PC-3 (cell line): ENCODE results near the gene FADD. TPM values are rescaled to one million over a fixed set of nuclear protein-coding genes. Genes with fewer than 3 reads are reported as not detected.

Experiments
- ATAC-seq: fragments of 200-7000 bp; cut with Tn5 transposase; 2 replicates; pipeline ENCODE4 v1.9.1; 2020; ENCODE audit warnings: mild to moderate bottlenecking, moderate library complexity
- BruUV-seq: library from RNA; stranded (reverse); fragments of 400-500 nt; replicated peaks from 2 replicates; lab custom pipeline; 2021; lab: Mats Ljungman, UMichigan
- CTCF ChIA-PET: fragments of 300-600 bp; sonication (Branson Sonifier 250); formaldehyde crosslinking; loops from one replicate; lab custom pipeline; 2022; ENCODE audit warnings: antibody characterized with exemption; lab: Charles Lee
- POLR2A ChIA-PET: fragments of 300-600 bp; sonication (Branson Sonifier 250); formaldehyde crosslinking; loops from one replicate; lab custom pipeline; 2022; ENCODE audit warnings: antibody characterized with exemption; ENCODE audit not compliant: unreplicated experiment; lab: Charles Lee
- DNase-seq: peaks from one replicate; pipeline ENCODE4 v3.0.0-alpha.2; 2015
- H2AFZ ChIP-seq: fragments of 300-600 bp; sonication (generic); 2 replicates; pipeline ENCODE4 v1.6.0; 2016; ENCODE audit warnings: antibody characterized with exemption, low read length
- H3F3A ChIP-seq: fragments of 300-600 bp; sonication (generic); one replicate; pipeline ENCODE4 v1.6.0; 2017; ENCODE audit warnings: antibody characterized with exemption, low read length, control low read depth, mild to moderate bottlenecking; ENCODE audit not compliant: unreplicated experiment
- H3K27ac ChIP-seq: fragments of 300-600 bp; sonication (generic); 2 replicates; pipeline ENCODE4 v1.5.1; 2016; ENCODE audit warnings: mild to moderate bottlenecking, low read length
- H3K27me3 ChIP-seq: fragments of 300-600 bp; sonication (generic); 2 replicates; pipeline ENCODE4 v1.6.1; 2016; ENCODE audit warnings: low read length, mixed read lengths
- H3K36me3 ChIP-seq: fragments of 300-600 bp; sonication (generic); 2 replicates; pipeline ENCODE4 v1.6.1; 2016; ENCODE audit warnings: low read depth, mixed run types, low read length, mixed read lengths
- H3K4me1 ChIP-seq: fragments of 300-600 bp; sonication (generic); 2 replicates; pipeline ENCODE4 v1.5.1; 2016; ENCODE audit warnings: low read length; ENCODE audit not compliant: insufficient read depth
- H3K4me2 ChIP-seq: fragments of 300-600 bp; sonication (generic); 2 replicates; pipeline ENCODE4 v1.6.0; 2016; ENCODE audit warnings: low read length
- H3K4me3 ChIP-seq: fragments of 300-600 bp; sonication (generic); 2 replicates; pipeline ENCODE4 v1.5.1; 2016; ENCODE audit warnings: mild to moderate bottlenecking, low read length, mixed read lengths
- H3K79me2 ChIP-seq: fragments of 300-600 bp; sonication (generic); 2 replicates; pipeline ENCODE4 v1.6.1; 2017; ENCODE audit warnings: low read length, mixed read lengths
- H3K9ac ChIP-seq: fragments of 300-600 bp; sonication (generic); 2 replicates; pipeline ENCODE4 v1.6.0; 2016; ENCODE audit warnings: mild to moderate bottlenecking, low read length
- H3K9me2 ChIP-seq: fragments of 300-600 bp; sonication (generic); replicated peaks from 2 replicates; pipeline ENCODE4 v1.6.1; 2016; ENCODE audit warnings: mixed run types, low read length, mixed read lengths
- H3K9me3 ChIP-seq: fragments of 300-600 bp; sonication (generic); 2 replicates; pipeline ENCODE4 v1.6.1; 2016; ENCODE audit warnings: low read length, mixed read lengths
- H4K20me1 ChIP-seq: fragments of 300-600 bp; sonication (generic); 2 replicates; pipeline ENCODE4 v1.6.1; 2016; ENCODE audit warnings: low read length, mixed read lengths
- EZH2 ChIP-seq: fragments of 300-600 bp; sonication (generic); IDR thresholded peaks from one replicate; pipeline ENCODE4 v1.6.1; 2017; ENCODE audit warnings: antibody characterized with exemption, mild to moderate bottlenecking, low read length; ENCODE audit not compliant: unreplicated experiment
- EZH2phosphoT487 ChIP-seq: fragments of 300-600 bp; sonication (generic); IDR thresholded peaks from 2 replicates; pipeline ENCODE4 v1.6.1; 2018; ENCODE audit warnings: mild to moderate bottlenecking, antibody characterized with exemption, low read length, borderline replicate concordance
- intact Hi-C: fragments of 100-400 bp; cut with micrococcal nuclease; formaldehyde crosslinking; loops from 2 replicates; pipeline ENCODE4 v1.9.0; 2023
- total RNA-seq: library from RNA; depleted of rRNA; stranded (reverse); fragments of >200 nt; gene quantifications from 2 replicates; pipeline ENCODE4 v1.2.3, GENCODE V29; 2014
- TF ChIP-seq, protein P1 (sequence below): fragments of 300-600 bp; sonication (generic); conservative IDR thresholded peaks from 2 replicates; pipeline ENCODE4 v1.5.1; 2017; ENCODE audit warnings: antibody characterized with exemption, low read depth, mild to moderate bottlenecking, low read length

Gene FADD
- total RNA-seq, 1 experiment from 2014 or later, result 79.5 TPM

DNA sequence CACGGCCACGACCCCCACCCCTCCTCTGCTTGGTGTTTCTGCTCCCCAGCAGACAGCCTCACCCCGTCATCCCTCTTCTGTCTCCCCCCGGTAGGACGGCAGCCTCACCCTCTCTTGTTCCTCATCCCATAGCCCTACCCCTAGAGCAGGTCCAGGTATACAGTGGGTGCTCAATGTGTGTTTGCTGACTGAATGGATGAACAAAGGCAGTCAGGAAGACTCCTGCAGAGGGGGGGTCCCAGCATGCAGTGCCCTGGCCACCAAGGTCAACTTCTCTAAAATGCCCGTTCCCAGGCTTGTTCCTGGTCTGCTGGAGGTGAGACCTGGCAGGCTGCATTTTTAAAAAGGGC, 34.7 kb upstream of the FADD start:
- Histone ChIP-seq H3K36me3 (peaks cover 77% of the 10 kb centered on the region), H3K27me3 (no peaks in the 10 kb centered on the region), H3F3A (no peaks in the 10 kb centered on the region), H3K4me3 (no peak overlapping the region), H3K27ac (no peak overlapping the region), H4K20me1 (no peaks in the 10 kb centered on the region), H3K9me3 (no peaks in the 10 kb centered on the region), H3K4me1 (no peaks in the 10 kb centered on the region), H2AFZ (no peak overlapping the region), H3K9me2 (no peaks in the 10 kb centered on the region), H3K4me2 (no peak overlapping the region), H3K9ac (no peak overlapping the region), H3K79me2 (no peaks in the 10 kb centered on the region)
- DNase-seq (no peak), ATAC-seq (no peak)
- ChIA-PET CTCF (no interaction called here), POLR2A (no interaction called here)
- TF ChIP-seq EZH2phosphoT487 (no peak), EZH2 (no peak)
- TF ChIP-seq, protein P1, sequence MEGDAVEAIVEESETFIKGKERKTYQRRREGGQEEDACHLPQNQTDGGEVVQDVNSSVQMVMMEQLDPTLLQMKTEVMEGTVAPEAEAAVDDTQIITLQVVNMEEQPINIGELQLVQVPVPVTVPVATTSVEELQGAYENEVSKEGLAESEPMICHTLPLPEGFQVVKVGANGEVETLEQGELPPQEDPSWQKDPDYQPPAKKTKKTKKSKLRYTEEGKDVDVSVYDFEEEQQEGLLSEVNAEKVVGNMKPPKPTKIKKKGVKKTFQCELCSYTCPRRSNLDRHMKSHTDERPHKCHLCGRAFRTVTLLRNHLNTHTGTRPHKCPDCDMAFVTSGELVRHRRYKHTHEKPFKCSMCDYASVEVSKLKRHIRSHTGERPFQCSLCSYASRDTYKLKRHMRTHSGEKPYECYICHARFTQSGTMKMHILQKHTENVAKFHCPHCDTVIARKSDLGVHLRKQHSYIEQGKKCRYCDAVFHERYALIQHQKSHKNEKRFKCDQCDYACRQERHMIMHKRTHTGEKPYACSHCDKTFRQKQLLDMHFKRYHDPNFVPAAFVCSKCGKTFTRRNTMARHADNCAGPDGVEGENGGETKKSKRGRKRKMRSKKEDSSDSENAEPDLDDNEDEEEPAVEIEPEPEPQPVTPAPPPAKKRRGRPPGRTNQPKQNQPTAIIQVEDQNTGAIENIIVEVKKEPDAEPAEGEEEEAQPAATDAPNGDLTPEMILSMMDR, result no peak
- BruUV-seq, result no TSS peak
- intact Hi-C loops, result no loop called here

DNA sequence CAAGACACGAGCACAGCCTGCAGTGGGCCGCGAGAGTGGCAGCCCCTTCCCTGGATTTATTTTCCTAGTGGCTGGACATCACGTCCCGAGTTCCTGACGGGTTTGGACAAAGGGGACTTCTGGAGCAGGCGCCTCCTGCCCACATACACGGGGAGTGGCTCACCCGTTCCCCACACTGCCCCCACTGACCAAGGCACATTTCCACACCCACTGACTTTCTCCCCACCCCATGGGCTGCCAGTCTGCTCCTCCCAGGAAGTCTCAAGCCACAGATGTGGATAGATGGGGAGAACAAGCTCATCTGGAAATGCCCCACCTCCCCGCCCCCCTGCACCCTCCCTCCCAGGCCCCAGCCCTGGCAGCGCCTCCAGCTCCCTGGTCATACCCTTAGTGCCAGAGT, 34.0 kb upstream of the FADD start:
- BruUV-seq, result no TSS peak
- POLR2A ChIA-PET, result no interaction called here
- Histone ChIP-seq H3K27ac (no peak overlapping the region), H3K4me1 (no peaks in the 10 kb centered on the region), H3K79me2 (no peaks in the 10 kb centered on the region), H3F3A (no peaks in the 10 kb centered on the region), H2AFZ (no peak overlapping the region), H3K9me3 (no peaks in the 10 kb centered on the region), H3K27me3 (no peaks in the 10 kb centered on the region), H3K36me3 (peaks cover 74% of the 10 kb centered on the region), H3K4me2 (no peak overlapping the region), H4K20me1 (no peaks in the 10 kb centered on the region), H3K9me2 (no peaks in the 10 kb centered on the region), H3K4me3 (no peak overlapping the region), H3K9ac (no peak overlapping the region)
- CTCF ChIA-PET, result no interaction called here
- intact Hi-C loops, result no loop called here
- ATAC-seq (no peak), DNase-seq (no peak)
- TF ChIP-seq, protein P1, result no peak
- TF ChIP-seq EZH2phosphoT487 (no peak), EZH2 (no peak)

DNA sequence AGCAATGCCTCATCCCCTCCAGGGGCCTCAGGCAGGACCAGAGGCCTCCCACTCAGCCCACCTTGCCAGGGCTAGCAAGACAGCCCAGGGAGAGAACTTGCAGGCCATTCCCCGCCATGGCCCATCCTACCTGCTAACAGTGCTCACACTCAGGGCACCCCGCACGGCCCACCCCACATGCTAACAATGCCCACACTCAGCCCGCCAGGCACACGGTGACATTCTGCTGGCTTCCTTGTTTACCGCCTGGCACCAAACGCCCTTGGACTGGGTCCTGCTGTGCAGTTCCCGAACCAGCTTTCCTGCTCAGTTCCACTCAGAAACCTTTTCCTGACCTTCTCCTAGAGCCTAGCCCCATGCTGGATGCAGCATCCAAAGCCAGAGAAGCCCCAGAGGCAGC, 33.5 kb upstream of the FADD start:
- POLR2A ChIA-PET, result no interaction called here
- no TSS peak for BruUV-seq

More for the DNA sequence above, 33.5 kb upstream of the FADD start:
- ATAC-seq (no peak), DNase-seq (no peak)
- intact Hi-C loops, result no loop called here
- Histone ChIP-seq H3K4me2 (no peak overlapping the region), H3K27me3 (no peaks in the 10 kb centered on the region), H3K9me2 (no peaks in the 10 kb centered on the region), H2AFZ (no peak overlapping the region), H3K4me3 (no peak overlapping the region), H3K79me2 (no peaks in the 10 kb centered on the region), H4K20me1 (no peaks in the 10 kb centered on the region), H3K27ac (no peak overlapping the region), H3K36me3 (peaks cover 74% of the 10 kb centered on the region), H3F3A (no peaks in the 10 kb centered on the region), H3K4me1 (no peaks in the 10 kb centered on the region), H3K9ac (no peak overlapping the region), H3K9me3 (no peaks in the 10 kb centered on the region)
- CTCF ChIA-PET, result no interaction called here
- TF ChIP-seq, protein P1, result no peak
- no peak for TF ChIP-seq EZH2phosphoT487
- TF ChIP-seq EZH2, result no peak
